ENCODE measurements around the gene OR13G1. TPM values are rescaled to one million over a fixed set of nuclear protein-coding genes. Genes with fewer than 3 reads are reported as not detected.

The OR13G1 gene
- total and polyA plus RNA-seq, 2 of the 13 experiments (the other 11 are each of a cell fraction or from before 2014, with no cell fraction given): not detected

DNA sequence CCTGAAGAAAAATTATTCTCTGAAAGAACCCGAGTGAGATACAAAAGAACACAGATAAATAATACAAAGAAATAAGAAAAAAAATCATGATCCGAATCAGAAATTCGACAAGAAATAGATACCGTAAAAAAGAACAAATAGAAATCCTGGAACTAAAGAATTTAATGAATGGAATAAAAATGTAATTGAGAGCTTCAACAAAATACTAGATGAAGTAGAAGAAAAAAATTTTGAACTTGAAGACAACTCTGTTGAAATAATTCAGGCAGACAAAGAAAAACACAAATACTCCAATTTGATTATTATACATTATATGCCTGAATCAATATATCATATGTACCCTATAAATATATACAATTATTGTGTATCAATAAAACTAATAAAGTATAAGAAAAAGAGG, 41.7 kb upstream of the OR13G1 start (continued):
- TF ChIP-seq ZNF446 (CRISPR knock-in tag; IDR thresholded peaks at IDR 0.05): no peak
- TF ChIP-seq, protein P1, sequence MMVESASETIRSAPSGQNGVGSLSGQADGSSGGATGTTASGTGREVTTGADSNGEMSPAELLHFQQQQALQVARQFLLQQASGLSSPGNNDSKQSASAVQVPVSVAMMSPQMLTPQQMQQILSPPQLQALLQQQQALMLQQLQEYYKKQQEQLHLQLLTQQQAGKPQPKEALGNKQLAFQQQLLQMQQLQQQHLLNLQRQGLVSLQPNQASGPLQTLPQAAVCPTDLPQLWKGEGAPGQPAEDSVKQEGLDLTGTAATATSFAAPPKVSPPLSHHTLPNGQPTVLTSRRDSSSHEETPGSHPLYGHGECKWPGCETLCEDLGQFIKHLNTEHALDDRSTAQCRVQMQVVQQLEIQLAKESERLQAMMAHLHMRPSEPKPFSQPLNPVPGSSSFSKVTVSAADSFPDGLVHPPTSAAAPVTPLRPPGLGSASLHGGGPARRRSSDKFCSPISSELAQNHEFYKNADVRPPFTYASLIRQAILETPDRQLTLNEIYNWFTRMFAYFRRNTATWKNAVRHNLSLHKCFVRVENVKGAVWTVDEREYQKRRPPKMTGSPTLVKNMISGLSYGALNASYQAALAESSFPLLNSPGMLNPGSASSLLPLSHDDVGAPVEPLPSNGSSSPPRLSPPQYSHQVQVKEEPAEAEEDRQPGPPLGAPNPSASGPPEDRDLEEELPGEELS (CRISPR knock-in tag; IDR thresholded peaks at IDR 0.05): no peak
- no peak for TF ChIP-seq SMYD3 (CRISPR knock-in tag; IDR thresholded peaks at IDR 0.05)
- no peak for TF ChIP-seq ZNF792 (CRISPR knock-in tag; IDR thresholded peaks at IDR 0.05)
- TF ChIP-seq SYNCRIP (IDR thresholded peaks at IDR 0.05; ENCODE audit: insufficient read depth, low read depth, low read length): no peak
- no peak for TF ChIP-seq TERF1 (CRISPR knock-in tag; IDR thresholded peaks at IDR 0.05)

DNA sequence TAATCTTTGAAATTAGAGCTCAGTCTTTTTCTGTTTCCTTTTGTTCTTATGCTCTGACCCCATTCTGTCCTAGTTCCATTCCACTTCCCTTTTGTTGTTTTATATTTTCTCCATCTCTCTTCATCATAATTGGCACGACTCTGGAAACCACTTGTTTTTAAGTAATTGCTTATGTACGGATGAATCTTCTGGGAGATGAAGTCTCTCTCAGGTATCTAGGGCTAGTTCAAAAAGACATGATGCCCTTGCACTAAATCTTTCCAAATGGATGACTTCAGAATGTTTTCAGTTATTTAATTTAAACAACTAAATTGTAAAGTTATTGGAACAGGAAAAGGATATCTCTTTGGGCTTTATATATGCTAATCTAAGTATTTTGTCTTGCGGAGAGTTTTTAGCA, 37.0 kb upstream of the OR13G1 start, which contains the start of gene OR6F1:
Gene OR6F1, minus strand, starts transcription at position 101 of the 400 bp plus-strand sequence. CDS start 3,891 bp downstream, outside the sequence.
- no peak within 1 kb of the TSS for H3K4me3 ChIP-seq (replicated peaks in 1 of 3; ENCODE audit: insufficient read depth in 1 of 3, low read depth in 2 of 3, low read length in 3 of 3)
- intact Hi-C loops (cut with micrococcal nuclease; ENCODE audit: unreplicated experiment) (no loop called here), in situ Hi-C loops (cut with HindIII; ENCODE audit: extremely low pct_ligation_motif_present, low pct_unique_long_range_greater_than_20kb) (no loop called here)
- no peaks in the 10 kb centered on the region for H3K79me2 ChIP-seq (ENCODE audit: insufficient read depth, low read length)
- no peaks in the 10 kb centered on the region for H4K20me1 ChIP-seq (ENCODE audit: insufficient read depth, low read length)
- no peaks in the 10 kb centered on the region for H3K36me3 ChIP-seq (replicated peaks in 1 of 2; ENCODE audit: control insufficient read depth in 1 of 2, insufficient read depth in 2 of 2, low read length in 2 of 2)
- ChIA-PET CTCF (ENCODE audit: low intra/inter-chr PET ratio, low total read pairs) (no interaction called here), POLR2A (no interaction called here)
- no peak within 1 kb of the TSS for H3K4me2 ChIP-seq (ENCODE audit: low read depth, low read length)
- DNase-seq (ENCODE audit: low spot score): no peak
- FAIRE-seq: no peak
- H3K27ac ChIP-seq (ENCODE audit: extremely low read length, insufficient read depth, low read length): no peak within 1 kb of the TSS
- WGBS (ENCODE audit: low lambda C conversion rate): 31% methylated on average over 3 of the region's 3 CpGs
- no peak within 1 kb of the TSS for H3K9ac ChIP-seq (ENCODE audit: insufficient read depth, low read depth, low read length)
- H2AFZ ChIP-seq (ENCODE audit: low read length): no peak within 1 kb of the TSS
- no TSS peak for BruUV-seq (replicated peaks)
- no peaks in the 10 kb centered on the region for H3K4me1 ChIP-seq (ENCODE audit: insufficient read depth, low read length)
- peaks cover 67% of the 10 kb centered on the region for H3K9me3 ChIP-seq (ENCODE audit: low read length)
- no peak for ATAC-seq
- H3K27me3 ChIP-seq (ENCODE audit: control insufficient read depth in 1 of 2, insufficient read depth in 2 of 2, low read length in 2 of 2): no peaks in the 10 kb centered on the region
- TF ChIP-seq TBL1XR1 (IDR thresholded peaks at IDR 0.05; ENCODE audit: borderline replicate concordance, low read length, partially characterized antibody) (no peak), CCAR2 (optimal IDR thresholded peaks at IDR 0.05; ENCODE audit: low read depth, low read length) (no peak), MED1 (CRISPR knock-in tag; IDR thresholded peaks at IDR 0.05) (no peak), TRIM22 (IDR thresholded peaks at IDR 0.05) (no peak)
- TF ChIP-seq, protein P2, sequence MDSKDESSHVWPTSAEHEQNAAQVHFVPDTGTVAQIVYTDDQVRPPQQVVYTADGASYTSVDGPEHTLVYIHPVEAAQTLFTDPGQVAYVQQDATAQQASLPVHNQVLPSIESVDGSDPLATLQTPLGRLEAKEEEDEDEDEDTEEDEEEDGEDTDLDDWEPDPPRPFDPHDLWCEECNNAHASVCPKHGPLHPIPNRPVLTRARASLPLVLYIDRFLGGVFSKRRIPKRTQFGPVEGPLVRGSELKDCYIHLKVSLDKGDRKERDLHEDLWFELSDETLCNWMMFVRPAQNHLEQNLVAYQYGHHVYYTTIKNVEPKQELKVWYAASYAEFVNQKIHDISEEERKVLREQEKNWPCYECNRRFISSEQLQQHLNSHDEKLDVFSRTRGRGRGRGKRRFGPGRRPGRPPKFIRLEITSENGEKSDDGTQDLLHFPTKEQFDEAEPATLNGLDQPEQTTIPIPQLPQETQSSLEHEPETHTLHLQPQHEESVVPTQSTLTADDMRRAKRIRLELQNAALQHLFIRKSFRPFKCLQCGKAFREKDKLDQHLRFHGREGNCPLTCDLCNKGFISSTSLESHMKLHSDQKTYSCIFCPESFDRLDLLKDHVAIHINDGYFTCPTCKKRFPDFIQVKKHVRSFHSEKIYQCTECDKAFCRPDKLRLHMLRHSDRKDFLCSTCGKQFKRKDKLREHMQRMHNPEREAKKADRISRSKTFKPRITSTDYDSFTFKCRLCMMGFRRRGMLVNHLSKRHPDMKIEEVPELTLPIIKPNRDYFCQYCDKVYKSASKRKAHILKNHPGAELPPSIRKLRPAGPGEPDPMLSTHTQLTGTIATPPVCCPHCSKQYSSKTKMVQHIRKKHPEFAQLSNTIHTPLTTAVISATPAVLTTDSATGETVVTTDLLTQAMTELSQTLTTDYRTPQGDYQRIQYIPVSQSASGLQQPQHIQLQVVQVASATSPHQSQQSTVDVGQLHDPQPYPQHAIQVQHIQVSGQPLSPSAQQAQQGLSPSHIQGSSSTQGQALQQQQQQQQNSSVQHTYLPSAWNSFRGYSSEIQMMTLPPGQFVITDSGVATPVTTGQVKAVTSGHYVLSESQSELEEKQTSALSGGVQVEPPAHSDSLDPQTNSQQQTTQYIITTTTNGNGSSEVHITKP (CRISPR knock-in tag; IDR thresholded peaks at IDR 0.05; ENCODE audit: low read depth): no peak

Data from HepG2 (cell line).